HG02970 (cell line): ENCODE data around the gene CHAD.

Experiments used
- ATAC-seq: cut with Tn5 transposase; IDR thresholded peaks from one replicate; pipeline ENCODE4 v1.9.1; 2021; ENCODE audit warnings: mild to moderate bottlenecking, moderate library complexity, moderate number of reproducible peaks; ENCODE audit not compliant: unreplicated experiment, low FRiP score

Gene CHAD

GRCh38 chr17:50468304-50469207 is at the start of gene CHAD:
TSS of gene CHAD (minus strand) at chr17:50468880. CDS start at chr17:50468813, 67 bp downstream.
- ATAC-seq = no peak

- no peak for ATAC-seq
These were observed 49.1 kb upstream of the CHAD start for GRCh38 chr17:50517504-50518383.

- no peak for ATAC-seq
These were observed 48.3 kb upstream of the CHAD start for GRCh38 chr17:50517011-50517410.

GRCh38 chr17:50514936-50515702 is 46.4 kb upstream of the CHAD start:
- no peak for ATAC-seq

- ATAC-seq = no peak
These were observed 45.7 kb upstream of the CHAD start for GRCh38 chr17:50514388-50514787.

- ATAC-seq = no peak
These were observed 44.8 kb upstream of the CHAD start for GRCh38 chr17:50513495-50513894.

GRCh38 chr17:50511058-50511457 is 42.4 kb upstream of the CHAD start:
- peak; percentile 69 for ATAC-seq

- no peak for ATAC-seq
These were observed 40.1 kb upstream of the CHAD start for GRCh38 chr17:50508573-50509460.

GRCh38 chr17:50507871-50508572 is 39.3 kb upstream of the CHAD start, which contains the start of gene MYCBPAP:
TSS of gene MYCBPAP (plus strand) at chr17:50508439. CDS start at chr17:50508675, 236 bp downstream.
- ATAC-seq = peak; percentile 29

- ATAC-seq = no peak
These were observed 37.6 kb upstream of the CHAD start for GRCh38 chr17:50506298-50506697.

- no peak for ATAC-seq
These were observed 37.0 kb upstream of the CHAD start for GRCh38 chr17:50505591-50506130.

- no peak for ATAC-seq
These were observed 33.8 kb upstream of the CHAD start for GRCh38 chr17:50502301-50502990.

- ATAC-seq = no peak
These were observed 32.4 kb upstream of the CHAD start for GRCh38 chr17:50501054-50501453.

GRCh38 chr17:50499721-50500120 is 31.0 kb upstream of the CHAD start:
- no peak for ATAC-seq

GRCh38 chr17:50499270-50499669 is 30.6 kb upstream of the CHAD start:
- ATAC-seq = no peak

- no peak for ATAC-seq
These were observed 29.6 kb upstream of the CHAD start for GRCh38 chr17:50498021-50498874.

- no peak for ATAC-seq
These were observed 27.2 kb upstream of the CHAD start for GRCh38 chr17:50495918-50496317.
